Measurements from ENCODE around the gene ARHGEF18.
"Not testable (repeated sequence)": the region's sequence is repeated elsewhere in the genome, so short reads cannot be mapped to it uniquely, and the experiment has no call there.

ARHGEF18 gene

DNA sequence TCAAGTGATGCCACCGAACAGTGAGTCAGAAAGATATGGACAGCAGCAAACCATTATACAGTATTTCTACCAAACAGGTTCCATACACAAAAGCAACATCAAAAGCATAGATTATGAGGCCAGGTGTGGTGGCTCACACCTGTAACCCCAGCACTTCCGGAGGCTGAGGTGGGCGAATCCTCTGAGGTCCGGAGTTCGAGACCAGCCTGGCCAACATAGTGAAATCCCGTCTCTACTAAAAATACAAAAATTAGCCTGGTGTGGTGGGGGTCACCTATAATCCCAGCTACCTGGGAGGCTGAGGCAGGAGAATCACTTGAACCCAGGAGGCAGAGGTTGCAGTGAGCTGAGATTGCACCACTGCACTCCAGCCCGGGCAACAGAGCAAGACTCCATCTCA, 1.7 kb upstream of the ARHGEF18 start:
- DNase-seq (ENCODE audit: low read depth), result not testable (repeated sequence)

DNA sequence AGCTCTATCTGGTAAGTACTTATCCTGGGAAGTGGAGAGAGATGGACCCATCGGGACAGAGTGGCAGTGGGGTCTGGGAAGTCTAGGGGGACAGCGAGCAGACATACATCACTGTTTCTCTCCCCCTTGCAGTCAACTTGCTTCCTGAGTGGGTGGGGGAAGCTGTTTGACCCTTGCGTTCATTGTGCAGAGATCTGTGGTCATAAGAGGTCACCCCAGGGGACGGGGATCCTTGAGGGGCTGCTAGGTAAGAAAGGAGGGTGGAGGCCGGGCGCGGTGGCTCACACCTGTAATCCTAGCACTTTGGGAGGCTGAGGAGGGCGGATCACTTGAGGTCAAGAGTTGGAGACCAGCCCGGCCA, 474 bp downstream of the ARHGEF18 start:
- DNase-seq (ENCODE audit: low read depth), result no peak

DNA sequence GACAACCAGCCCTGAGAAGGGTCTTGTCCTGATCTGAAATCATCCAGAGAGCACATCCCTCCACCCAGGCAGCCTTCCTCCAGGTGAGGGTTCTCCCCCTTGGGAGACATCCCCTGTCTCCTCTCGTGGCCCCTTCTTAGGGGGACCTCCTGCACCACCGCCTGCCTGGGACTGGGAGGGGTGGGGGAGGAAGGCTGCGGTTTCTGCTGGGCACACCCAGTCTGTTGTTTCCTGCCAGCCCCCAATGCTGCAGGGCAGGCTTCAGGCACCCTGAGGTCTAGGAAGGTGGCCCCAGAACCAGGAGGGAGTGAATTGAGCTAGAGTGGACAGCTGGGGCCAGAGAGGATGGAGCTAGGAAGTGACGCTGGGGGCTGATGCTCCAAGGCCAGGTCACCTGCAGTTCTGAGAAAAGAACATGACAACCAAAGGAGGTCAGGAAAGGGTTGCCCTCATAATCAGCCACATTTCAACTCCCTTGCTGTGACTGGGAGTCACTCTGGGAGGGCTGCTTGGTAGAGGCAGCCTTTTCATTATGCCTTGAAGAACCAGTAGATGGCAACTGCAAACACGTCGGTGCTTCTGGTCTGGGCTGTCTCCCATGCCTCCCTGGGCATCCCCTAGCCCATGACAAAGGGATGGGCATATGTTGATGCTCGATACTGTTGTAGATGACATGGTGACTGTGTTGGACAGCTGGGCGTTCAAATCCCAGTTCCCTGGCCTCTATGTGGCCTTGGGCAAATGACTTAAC, 1.4 kb downstream of the ARHGEF18 start:
- no peak for DNase-seq (ENCODE audit: low read depth)

DNA sequence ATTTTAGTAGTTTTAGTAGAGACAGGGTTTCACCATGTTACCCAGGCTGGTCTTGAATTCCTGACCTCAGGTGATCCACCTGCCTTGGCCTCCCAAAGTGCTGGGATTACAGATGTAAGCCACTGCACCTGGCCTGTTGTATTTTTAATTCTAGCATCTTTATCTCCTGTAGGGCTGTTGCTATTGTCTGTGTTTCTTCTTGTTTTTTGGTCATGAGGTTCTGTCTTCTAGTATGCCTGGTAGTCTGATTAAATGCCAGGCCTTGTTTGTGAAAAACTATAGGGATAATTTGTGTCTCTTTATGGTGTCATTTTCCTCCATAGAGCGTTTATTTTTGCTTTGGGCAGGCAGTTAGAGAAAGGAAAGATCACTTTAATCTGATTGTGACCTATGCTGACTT, 3.1 kb downstream of the ARHGEF18 start:
- no peak for DNase-seq (ENCODE audit: low read depth)

DNA sequence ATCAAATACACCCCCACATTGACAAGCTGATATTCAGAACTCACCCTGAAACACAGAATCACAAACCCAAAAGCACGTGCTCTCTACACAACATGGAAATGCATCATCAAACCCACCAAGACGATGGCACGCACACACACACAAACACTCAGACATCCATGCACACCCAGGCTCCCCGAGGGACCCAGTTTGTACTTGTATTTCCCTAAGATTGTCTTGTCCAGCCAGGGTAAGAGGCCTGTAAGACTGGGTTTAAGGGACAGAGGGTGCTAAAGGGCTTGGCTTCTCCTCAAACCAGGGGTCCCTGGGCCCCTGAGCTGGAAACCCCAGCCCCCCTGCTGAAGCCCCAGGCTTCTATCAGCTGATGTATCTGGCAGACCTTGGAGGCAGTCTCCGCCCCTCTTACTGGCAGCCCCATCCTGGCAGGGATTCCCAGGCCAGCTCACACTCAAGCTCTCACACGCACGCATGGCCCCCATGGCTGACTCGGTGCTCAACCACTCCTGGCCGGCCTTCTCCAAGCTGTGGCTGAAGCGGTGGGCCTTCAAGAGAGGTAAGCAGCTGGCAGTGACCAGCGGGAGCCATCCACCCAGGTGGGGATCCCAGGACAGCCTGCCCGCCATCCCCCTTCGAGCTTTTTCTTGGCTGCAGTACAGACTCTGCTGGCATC, 6.5 kb downstream of the ARHGEF18 start:
- DNase-seq (ENCODE audit: low read depth), result no peak

DNA sequence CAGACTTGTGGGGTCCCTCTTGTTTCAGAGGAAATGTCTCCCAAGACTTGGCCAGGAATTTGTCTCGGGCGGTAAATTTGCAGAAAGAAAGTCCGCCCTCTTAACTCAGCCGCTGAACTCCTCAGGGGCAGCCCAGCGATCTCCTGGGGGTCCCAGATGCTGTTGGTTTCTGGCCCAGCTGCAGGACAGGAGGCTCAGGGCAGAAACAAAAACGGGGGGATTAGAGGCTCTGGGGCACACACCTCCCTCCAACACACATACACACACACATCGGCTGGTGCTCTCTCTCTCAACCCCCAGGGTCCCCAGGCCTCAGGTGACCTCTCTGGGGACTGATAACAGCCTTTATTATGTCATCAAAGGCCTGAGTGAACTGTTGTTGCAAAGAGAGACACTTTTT, 7.1 kb downstream of the ARHGEF18 start:
- DNase-seq (ENCODE audit: low read depth), result no peak

DNA sequence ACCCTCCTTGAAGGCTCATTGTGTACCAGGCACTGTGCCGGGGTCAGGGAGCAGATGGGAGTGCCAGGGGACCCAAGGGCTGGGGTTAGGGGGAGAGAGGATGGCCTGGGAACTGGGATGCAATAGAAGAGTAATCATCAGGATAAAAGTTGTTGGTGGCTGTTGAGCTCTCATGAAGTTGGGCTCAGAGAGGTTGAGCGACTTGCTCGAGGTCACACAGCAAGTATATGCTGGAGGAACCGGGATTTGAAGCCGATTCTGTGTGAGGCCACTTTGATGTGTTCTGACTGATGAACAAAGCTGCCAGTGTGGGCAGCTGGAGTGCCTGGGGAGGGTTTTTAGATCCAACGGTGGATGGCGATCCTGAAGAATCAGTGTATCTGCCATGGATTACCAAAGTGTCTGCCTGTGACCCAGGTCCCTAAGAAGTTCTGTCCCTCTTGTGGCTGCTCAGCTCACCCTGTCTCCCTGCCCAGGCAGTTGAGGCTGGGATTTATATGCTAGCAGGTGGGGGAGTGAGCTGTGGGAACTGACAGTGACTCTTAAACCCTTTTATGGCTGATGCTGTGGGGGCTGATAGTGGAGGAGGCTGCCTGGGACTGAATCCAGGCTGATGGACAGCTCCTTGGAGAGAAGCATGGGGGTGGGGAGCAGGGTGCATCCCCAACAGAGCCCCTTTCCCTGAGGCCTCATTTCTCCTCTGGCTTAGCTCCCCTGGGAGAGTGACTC, 8.3 kb downstream of the ARHGEF18 start:
- no peak for DNase-seq (ENCODE audit: low read depth)

DNA sequence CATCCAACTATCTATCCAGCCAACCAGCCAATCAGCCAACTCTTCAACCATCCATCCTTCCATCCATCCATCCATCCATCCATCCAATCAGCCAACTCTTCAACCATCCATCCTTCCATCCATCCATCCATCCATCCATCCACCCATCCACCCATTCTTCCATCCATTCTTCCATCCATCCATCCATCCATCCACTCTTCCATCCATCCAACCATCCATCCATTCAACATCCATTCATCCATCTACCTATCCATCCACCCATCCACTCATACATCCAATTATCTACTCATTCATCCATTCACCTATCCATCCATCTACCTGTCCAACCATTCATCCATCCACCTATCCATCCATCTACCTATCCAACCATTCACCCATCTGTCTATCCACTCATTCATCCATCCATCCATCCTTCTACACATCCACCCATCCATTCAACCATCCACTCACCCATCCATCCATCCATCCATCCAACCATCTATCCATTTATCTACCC, 9.4 kb downstream of the ARHGEF18 start:
- DNase-seq (ENCODE audit: low read depth), result no peak

DNA sequence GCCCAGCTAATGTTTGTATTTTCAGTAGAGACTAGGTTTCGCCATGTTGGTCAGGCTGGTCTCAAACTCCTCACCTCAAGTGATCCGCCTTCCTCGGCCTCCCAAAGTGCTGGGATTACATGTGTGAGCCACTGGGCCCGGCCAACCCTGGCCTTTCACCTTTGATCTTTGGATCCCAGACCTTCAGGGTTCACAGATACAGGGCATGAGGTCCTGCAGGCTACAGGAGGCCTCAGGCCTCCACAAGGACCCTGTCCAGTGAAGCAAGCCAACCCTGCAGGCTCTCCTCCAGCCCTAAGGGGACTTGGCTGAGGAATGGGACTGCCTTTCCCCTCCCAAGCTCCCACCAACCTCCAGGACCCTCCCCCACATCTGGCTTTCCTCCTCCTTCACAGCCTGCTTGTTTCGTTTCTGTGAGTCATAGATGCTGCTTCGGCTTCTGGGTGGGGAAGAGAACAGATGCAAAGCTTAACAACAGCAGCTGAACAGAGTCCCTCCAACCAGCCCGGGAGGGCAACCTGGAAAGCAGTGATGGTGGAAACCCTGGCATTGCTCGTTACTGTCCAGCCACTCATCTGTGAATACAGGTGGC, 11.8 kb downstream of the ARHGEF18 start:
- no peak for DNase-seq (ENCODE audit: low read depth)

DNA sequence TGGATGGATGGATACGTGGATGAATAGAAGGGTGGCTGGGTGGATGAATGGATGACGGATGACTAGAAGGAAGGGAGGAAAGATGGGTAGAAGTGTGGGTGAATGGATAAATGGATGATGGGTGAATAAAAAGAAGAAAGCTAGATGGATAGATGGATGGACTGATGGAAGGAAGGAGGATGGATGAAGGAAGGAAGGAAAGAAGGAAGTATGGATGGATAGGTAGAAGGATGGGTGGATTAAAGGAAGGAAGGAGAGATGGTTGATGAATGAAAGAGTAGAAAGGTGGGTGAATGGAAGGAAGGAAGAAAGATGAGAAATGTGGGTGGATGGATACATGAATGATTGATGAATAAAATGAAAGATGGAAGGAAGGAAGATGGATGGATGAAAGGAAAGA, 14.5 kb downstream of the ARHGEF18 start:
- DNase-seq (ENCODE audit: low read depth), result no peak

DNA sequence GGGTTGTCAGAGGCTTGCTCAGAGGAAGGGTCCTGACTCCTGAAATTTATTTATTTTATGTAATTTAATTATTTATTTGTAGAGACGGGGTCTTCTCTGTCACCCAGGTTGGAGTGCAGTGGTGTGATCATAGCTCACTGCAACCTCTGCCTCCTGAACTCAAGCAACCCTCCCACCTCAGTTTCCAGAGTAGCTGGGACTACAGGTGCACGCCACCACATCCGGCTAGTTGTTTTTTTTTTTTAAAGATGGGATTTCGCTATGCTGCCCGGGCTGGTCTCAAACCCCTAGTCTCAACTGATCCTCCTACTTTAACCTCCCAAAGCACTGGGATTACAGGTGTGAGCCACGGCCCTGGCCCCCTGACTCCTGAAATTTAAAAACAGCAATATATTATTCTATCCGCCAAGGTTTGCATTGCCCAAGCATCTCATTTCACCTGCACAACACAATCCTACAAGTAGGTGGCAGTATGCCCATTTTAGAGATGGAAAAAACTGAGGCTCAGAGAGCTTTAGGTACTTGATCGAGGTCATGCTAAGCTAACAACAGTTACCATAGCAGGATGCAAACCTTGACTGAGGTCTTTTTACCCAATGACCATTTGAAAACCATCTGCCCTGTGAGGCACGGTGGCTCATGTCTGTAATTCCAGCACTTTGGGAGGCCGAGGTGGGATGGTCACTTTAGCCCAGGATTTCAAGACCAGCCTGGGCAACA, 18.1 kb downstream of the ARHGEF18 start:
- no peak for DNase-seq (ENCODE audit: low read depth)

DNA sequence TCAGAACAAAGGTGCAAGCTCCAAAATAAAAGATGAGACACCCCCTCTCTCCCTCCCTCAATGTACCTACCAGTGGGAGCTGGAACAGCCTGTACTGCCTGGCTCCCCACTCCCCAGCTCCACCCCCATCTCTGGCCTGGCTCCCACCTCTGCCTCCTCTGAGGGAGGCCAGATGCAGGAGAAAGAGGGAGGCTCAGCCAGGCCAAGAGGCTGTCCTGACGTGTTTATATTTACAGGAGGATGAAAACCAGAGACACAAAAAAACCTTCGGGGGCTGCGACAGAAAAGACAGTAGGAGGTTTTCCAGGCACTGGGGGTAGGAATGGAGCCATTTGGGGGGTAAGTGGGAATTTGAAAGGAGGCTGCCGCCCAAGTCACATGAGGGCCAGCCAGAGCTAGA, 19.7 kb downstream of the ARHGEF18 start:
- no peak for DNase-seq (ENCODE audit: low read depth)

DNA sequence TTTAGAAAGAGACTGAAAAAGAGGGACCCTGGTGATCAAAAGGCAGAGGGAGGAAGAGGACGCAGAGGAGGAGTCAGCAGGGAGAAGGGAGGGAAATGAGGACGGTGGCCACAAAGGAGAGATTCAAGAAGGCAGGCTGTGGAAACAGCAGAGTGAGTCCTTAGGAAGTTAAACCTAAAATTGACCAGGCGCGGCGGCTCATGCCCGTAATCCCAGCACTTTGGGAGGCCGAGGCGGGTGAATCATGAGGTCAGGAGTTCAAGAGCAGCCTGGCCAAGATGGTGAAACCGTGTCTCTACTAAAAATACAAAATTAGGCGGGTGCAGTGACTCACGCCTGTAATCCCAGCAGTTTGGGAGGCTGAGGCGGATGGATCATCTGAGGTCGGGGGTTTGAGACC, 20.1 kb downstream of the ARHGEF18 start:
- not testable (repeated sequence) for DNase-seq (ENCODE audit: low read depth)

DNA sequence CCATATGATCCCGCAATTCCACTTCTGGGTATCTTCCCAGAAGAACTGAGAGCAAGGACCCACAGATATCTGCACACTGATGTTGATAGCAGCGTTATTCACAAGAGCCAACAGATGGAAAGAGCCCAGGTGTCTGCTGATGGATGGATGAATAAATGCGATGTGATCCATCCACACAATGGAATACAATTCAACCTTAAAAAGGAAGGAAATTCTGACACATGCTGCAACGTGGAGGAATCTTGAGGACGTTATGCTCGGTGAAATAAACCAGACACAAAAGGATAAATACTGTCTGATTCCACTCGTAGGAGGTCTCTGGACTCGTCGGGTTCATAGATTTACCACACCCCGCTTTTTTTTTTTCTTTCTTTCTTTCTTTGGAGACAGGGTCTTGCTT, 21.8 kb downstream of the ARHGEF18 start:
- no peak for DNase-seq (ENCODE audit: low read depth)

DNA sequence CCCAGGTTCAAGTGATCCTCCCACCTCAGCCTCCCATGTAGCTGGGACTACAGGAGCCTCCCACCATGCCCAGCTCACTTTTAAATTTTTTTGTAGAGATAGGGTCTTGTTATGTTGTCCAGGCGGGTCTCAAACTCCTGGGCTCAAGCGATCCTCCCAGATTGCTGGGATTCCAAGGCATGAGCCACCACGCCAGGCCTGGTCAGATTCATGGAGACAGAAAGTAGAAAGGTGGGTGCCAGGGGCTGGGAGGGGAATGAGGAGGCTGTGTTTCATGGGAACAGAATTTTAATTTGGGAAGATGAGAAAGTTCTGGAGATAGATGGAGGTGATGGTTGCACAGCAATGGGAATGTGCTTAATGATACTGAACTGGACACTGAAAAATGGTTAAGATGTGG, 22.3 kb downstream of the ARHGEF18 start:
- DNase-seq (ENCODE audit: low read depth), result no peak

DNA sequence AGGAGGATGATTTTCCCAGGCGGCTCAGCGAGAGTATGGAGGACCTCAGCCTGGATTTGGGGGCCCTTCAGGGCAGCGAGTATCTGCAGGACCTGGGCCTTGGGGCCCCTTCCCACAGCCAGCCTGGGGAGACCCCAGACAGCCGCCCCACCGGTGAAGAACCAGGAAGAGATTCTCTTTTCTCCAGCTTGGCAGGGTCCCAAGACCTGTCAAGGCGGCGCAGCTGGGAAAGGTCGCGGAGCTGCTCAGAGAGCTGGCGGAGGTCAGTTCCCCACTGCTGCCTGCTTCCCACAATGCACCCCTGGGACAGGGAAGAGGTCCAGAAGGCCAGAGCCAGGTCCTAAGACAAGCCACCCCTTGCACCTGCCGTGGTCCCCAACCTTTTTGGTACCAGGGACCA, 24.1 kb downstream of the ARHGEF18 start:
- DNase-seq (ENCODE audit: low read depth), result no peak

DNA sequence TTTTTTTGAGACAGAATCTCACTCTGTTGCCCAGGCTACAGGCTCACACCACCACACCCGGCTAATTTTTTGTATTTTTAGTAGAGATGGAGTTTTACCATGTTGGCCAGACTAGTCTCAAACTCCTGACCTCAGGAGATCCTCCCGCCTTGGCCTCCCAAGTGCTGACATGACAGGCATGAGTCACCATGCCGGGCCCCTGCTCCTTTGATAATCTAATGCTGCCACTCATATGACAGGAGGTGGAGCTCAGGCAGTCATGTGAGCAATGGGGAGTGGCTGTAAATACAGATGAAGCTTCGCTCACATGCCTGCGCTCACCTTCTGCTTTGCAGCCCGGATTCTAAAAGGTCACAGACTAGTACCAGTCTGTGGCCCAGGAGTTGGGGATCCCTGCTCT, 25.1 kb downstream of the ARHGEF18 start:
- DNase-seq (ENCODE audit: low read depth), result no peak

DNA sequence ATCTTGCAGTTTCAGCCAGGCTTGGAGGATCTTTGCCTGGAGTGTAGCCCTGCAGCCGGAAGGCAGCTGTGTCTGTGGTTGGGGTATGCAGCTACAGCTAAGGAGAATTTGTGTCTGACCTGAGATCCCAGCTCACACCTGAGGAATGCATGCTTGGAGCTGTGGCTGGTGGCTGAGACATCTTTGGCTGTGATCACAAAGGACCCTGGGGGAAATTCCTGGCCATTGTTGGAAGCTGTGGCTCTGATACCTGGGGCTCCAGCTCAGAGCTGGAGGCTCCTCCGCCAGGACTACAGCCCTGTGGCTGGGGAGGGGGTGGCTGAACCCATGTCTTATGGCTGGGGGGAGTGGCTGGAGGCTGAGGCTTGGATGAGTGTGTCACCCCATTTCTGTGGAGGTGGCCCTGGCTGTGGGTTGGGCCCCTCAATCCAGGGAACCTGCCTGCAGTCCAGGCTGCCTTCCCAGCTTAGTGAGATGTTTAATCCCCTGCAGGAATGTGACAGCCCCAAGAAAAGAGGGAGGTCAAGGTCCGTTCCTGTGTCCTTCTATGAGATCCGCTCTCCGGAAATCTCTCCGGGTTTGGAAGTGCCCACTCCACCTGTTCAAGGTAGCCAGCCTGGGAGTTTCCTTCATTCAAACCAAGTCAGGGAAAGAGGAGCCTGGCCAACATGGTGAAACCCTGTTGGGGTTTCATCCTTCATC, 27.6 kb downstream of the ARHGEF18 start:
- DNase-seq (ENCODE audit: low read depth), result no peak

DNA sequence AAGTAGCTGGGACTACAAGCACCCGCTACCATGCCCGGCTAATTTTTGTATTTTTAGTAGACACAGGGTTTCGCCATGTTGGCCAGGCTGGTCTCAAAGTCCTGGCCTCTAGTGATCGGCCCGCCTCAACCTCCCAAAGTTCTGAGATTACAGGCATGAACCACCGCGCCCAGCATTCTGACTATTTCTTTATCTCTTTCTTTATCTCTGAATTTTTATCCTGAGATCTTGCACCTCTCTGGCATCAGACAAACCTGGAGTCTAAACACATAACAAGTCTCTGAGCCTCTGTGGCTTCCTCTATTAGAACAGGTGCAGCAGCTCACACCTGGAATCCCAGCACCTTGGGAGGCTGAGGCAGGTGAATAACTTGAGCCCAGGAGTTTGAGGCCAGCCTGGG, 28.5 kb downstream of the ARHGEF18 start:
- no peak for DNase-seq (ENCODE audit: low read depth)

DNA sequence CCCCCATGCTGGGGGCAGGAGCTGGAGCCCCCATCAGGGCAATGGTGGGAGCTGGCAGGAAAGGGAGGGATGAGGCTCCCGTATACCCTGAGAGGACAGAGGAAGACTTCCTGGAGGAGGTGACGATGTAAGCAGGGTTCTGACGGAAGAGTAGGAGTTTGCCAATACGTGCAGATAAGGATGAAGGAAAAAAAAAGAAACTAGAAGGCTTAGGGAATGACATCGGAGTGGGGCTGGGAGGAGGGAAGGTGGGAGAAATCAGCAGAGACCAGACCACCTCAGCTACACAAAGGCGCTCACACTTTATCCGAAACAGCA, 32.3 kb downstream of the ARHGEF18 start:
- no peak for DNase-seq (ENCODE audit: low read depth)

DNA sequence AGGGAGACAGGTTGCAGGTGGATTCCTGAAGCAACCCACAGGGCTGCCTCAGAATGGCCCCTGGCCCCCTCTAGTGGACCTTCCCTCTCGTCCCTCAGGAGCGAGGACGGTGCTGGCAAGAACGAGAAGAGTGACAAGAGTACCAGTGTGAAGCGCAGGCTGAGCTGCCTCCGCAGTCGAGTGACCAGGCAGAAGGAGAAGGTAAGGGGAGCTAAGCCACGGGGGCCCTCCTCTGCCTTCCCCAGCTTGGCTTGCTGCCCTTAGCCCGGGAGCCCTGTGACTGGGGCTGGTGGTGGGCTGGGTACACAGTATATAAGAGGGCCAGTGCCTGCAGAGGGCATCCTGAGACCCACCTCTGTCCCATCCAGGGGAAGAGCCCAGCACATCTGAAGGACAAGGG, 34.0 kb downstream of the ARHGEF18 start:
- no peak for DNase-seq (ENCODE audit: low read depth)

DNA sequence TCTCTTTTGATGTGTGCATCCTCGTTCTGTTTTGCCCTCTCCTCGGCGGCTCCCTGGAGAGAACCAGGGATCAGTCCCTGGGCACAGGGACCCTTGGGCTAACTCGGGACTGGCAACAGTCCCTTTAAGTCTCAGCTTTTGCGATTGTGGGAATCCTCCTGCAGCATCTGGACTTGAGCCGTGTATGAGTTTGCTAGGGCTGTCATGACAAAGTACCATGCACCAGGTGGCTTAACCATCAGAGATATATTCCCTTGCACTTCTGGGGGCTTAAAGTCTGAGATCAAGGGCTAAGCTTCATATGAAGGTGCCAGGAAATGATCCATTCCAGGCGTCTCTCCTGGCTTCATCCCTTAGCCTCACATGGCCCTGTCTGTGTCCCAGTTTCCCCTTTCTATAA, 34.5 kb downstream of the ARHGEF18 start:
- no peak for DNase-seq (ENCODE audit: low read depth)

Measured in activated T-helper 9 cell treated with anti-CD3 and anti-CD28 coated beads, Interleukin-2, amount 50 U/mL, for 16 hours (primary cell).